Suprapubic skin (tissue), 4 donors: ENCODE data around the gene SPATC1L. TPM values are rescaled to one million over a fixed set of nuclear protein-coding genes. Genes with fewer than 3 reads are reported as not detected.
A peak's percentile ranks its signal among the peaks of the same experiment; 100 is the strongest.

ENCODE experiments used
- DNase-seq, 2 donors: peaks; one replicate each; pipeline ENCODE4 v3.0.0-alpha.2; 2019; ENCODE audit warnings: low spot score in 2 of 2
- H3K27ac ChIP-seq: fragments of 200-600 bp; sonication (generic); one replicate; pipeline ENCODE4 v1.5.1; 2019
- H3K27me3 ChIP-seq: fragments of 200-600 bp; sonication (generic); one replicate; pipeline ENCODE4 v1.5.1; 2019
- H3K36me3 ChIP-seq: fragments of 200-600 bp; sonication (generic); one replicate; pipeline ENCODE4 v1.5.1; 2019
- H3K4me1 ChIP-seq: fragments of 200-600 bp; sonication (generic); one replicate; pipeline ENCODE4 v1.5.1; 2019
- H3K4me3 ChIP-seq: fragments of 200-600 bp; sonication (generic); one replicate; pipeline ENCODE4 v1.5.1; 2019; ENCODE audit warnings: mild to moderate bottlenecking
- H3K9me3 ChIP-seq: fragments of 200-600 bp; sonication (generic); one replicate; pipeline ENCODE4 v1.5.1; 2019
- EP300 ChIP-seq: sonication (generic); formaldehyde crosslinking; IDR thresholded peaks from one replicate; pipeline ENCODE4 v1.6.1; 2017; ENCODE audit warnings: antibody characterized with exemption
- POLR2A ChIP-seq, 2 donors: fragments of 450-650 bp; IDR thresholded peaks; one replicate each; pipeline ENCODE4 v1.6.1; 2017; ENCODE audit warnings: antibody characterized with exemption in 2 of 2, mild to moderate bottlenecking in 2 of 2, moderate library complexity in 2 of 2
- POLR2AphosphoS5 ChIP-seq, 3 donors: sonication (generic); formaldehyde crosslinking; IDR thresholded peaks; one replicate each; pipeline ENCODE4 v1.6.1; 2017; ENCODE audit warnings: antibody characterized with exemption in 3 of 3
- WGBS: methylation state at CpG from one replicate; pipeline ENCODE4 v1.1.5; 2018; 5-methylcytosine and 5-hydroxymethylcytosine counted together
- total RNA-seq, 4 donors: library from RNA; depleted of rRNA; stranded (reverse); fragments of >200 nt; gene quantifications; one replicate each; pipeline ENCODE4 v1.1.0, GENCODE V29; 2016
- TF ChIP-seq, protein P1 (sequence below), 2 donors: fragments of 200-600 bp in 1 of 2; fragments of 450-650 bp in 1 of 2; sonication (generic) in 1 of 2; IDR thresholded peaks; one replicate each; pipeline ENCODE4 v1.5.1; 2016 to 2019; ENCODE audit warnings: antibody characterized with exemption in 2 of 2, mild to moderate bottlenecking in 1 of 2, moderate library complexity in 1 of 2

The SPATC1L gene
- total RNA-seq, 4 donors from 2014 or later, result 2.5 to 15.0 (median 6.9) TPM

DNA sequence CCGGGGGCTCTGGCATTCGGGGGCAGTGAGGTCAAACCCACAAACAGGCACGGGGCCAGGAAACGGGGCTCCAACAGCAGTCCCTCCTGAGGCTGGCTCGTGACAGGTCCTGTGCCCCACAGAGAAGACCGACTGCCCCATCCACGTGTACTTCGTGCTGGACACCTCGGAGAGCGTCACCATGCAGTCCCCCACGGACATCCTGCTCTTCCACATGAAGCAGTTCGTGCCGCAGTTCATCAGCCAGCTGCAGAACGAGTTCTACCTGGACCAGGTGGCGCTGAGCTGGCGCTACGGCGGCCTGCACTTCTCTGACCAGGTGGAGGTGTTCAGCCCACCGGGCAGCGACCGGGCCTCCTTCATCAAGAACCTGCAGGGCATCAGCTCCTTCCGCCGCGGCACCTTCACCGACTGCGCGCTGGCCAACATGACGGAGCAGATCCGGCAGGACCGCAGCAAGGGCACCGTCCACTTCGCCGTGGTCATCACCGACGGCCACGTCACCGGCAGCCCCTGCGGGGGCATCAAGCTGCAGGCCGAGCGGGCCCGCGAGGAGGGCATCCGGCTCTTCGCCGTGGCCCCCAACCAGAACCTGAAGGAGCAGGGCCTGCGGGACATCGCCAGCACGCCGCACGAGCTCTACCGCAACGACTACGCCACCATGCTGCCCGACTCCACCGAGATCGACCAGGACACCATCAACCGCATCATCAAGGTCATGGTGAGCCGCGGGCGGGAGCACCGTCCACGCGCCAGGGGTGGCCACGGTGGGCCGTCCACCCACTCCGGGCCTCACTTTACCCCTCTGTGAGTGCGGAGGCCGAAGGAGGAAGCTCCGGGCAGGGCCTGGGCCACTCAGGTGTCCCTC is 72.2 kb downstream of the SPATC1L start:
- TF ChIP-seq, protein P1, sequence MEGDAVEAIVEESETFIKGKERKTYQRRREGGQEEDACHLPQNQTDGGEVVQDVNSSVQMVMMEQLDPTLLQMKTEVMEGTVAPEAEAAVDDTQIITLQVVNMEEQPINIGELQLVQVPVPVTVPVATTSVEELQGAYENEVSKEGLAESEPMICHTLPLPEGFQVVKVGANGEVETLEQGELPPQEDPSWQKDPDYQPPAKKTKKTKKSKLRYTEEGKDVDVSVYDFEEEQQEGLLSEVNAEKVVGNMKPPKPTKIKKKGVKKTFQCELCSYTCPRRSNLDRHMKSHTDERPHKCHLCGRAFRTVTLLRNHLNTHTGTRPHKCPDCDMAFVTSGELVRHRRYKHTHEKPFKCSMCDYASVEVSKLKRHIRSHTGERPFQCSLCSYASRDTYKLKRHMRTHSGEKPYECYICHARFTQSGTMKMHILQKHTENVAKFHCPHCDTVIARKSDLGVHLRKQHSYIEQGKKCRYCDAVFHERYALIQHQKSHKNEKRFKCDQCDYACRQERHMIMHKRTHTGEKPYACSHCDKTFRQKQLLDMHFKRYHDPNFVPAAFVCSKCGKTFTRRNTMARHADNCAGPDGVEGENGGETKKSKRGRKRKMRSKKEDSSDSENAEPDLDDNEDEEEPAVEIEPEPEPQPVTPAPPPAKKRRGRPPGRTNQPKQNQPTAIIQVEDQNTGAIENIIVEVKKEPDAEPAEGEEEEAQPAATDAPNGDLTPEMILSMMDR (IDR thresholded peaks at IDR 0.05), result no peak
- TF ChIP-seq POLR2AphosphoS5 (IDR thresholded peaks at IDR 0.05), result no peak
- no peak for TF ChIP-seq POLR2A (IDR thresholded peaks at IDR 0.05)
- TF ChIP-seq EP300, result no peak
- peak; percentile 60 to 80 for DNase-seq
- H3K36me3 ChIP-seq, result peaks cover 42% of the 10 kb centered on the region

DNA sequence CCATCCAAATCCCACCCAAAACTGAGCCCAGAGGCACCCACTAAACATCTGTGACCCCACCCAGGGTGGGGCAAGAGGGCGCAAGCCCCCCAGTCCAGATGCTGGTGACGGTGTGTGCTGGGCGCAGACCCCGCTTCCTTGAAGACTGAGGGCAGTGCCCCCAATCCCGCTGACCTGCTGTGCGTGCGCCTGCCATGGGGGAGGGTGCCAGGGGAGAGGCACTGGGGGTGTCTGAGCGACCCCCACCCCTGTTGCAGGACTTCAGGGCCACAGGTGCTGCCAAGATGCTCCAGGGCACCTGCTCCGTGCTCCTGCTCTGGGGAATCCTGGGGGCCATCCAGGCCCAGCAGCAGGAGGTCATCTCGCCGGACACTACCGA is 73.1 kb downstream of the SPATC1L start:
- Histone ChIP-seq H3K4me1 (no peaks in the 10 kb centered on the region), H3K27ac (no peak overlapping the region), H3K9me3 (no peaks in the 10 kb centered on the region), H3K36me3 (peaks cover 33% of the 10 kb centered on the region), H3K4me3 (no peak overlapping the region), H3K27me3 (no peaks in the 10 kb centered on the region)
- no peak for TF ChIP-seq POLR2A (IDR thresholded peaks at IDR 0.05)
- no peak for TF ChIP-seq POLR2AphosphoS5 (IDR thresholded peaks at IDR 0.05)
- TF ChIP-seq, protein P1 (IDR thresholded peaks at IDR 0.05), result no peak
- TF ChIP-seq EP300, result no peak
- peak in 1 of 2 donors; percentile 57 for DNase-seq
- WGBS, result no CpG with 5 or more reads among the region's 12 CpGs

More for the DNA sequence above, 72.2 kb downstream of the SPATC1L start:
- no peak overlapping the region for H3K27ac ChIP-seq
- 91% methylated on average over 32 of the region's 69 CpGs for WGBS
- no peaks in the 10 kb centered on the region for H3K9me3 ChIP-seq
- H3K4me3 ChIP-seq, result no peak overlapping the region
- no peaks in the 10 kb centered on the region for H3K27me3 ChIP-seq
- H3K4me1 ChIP-seq, result peaks cover 6% of the 10 kb centered on the region

Other genes with a start within 250 kb of the SPATC1L start
- gene COL6A1, start 202.7 kb downstream of the SPATC1L start, total RNA-seq, result 100 to 1,000 TPM; 105 to 123 (median 109) TPM
- gene COL6A2, start 86.3 kb downstream of the SPATC1L start, total RNA-seq, result 100 to 1,000 TPM in 3 of 4 donors, 10 to 100 TPM in 1; 88.9 to 150 (median 126) TPM
- not detected for gene FTCD, start 28.9 kb downstream of the SPATC1L start, total RNA-seq
- 100 to 1,000 TPM; 128 to 251 (median 164) TPM for gene LSS, start 44.3 kb upstream of the SPATC1L start, total RNA-seq
- gene MCM3AP, start 101.2 kb upstream of the SPATC1L start, total RNA-seq, result 100 to 1,000 TPM in 1 of 4 donors, 10 to 100 TPM in 3; 77.9 to 134 (median 79.8) TPM
- 10 to 100 TPM; 13.3 to 23.8 (median 18.8) TPM for gene YBEY, start 101.9 kb upstream of the SPATC1L start, total RNA-seq
- 1 to 10 TPM in 3 of 4 donors, under 1 TPM in 1; 0.73 to 9.7 (median 3.5) TPM for gene C21orf58, start 139.4 kb upstream of the SPATC1L start, total RNA-seq
- 10 to 100 TPM; 27.4 to 65.2 (median 47.0) TPM for gene PCNT, start 139.7 kb upstream of the SPATC1L start, total RNA-seq